SK-N-SH (cell line): Measurements from ENCODE around the gene CDRT15L2. TPM values are rescaled to one million over a fixed set of nuclear protein-coding genes. Genes with fewer than 3 reads are reported as not detected.
"Not testable (repeated sequence)": the region's sequence is repeated elsewhere in the genome, so short reads cannot be mapped to it uniquely, and the experiment has no call there.

Experiments
- CTCF ChIA-PET: fragments of 300-600, 350-600 bp; formaldehyde crosslinking; extraction: SDS; loops from one replicate; lab custom pipeline; 2021; lab: Yijun Ruan, JAX
- POLR2A ChIA-PET: fragments of 350-600 bp; sonication (Branson Sonifier 250); formaldehyde crosslinking; extraction: SDS; loops from one replicate; lab custom pipeline; 2020; ENCODE audit warnings: antibody characterized with exemption, inconsistent platforms; lab: Yijun Ruan, JAX
- DNase-seq: peaks from one replicate; pipeline ENCODE4 v3.0.0; 2012
- H2AFZ ChIP-seq: fragments of 200-600 bp; sonication (generic); 2 replicates; pipeline ENCODE4 v1.8.1; 2016; ENCODE audit warnings: antibody characterized with exemption, mild to moderate bottlenecking, low read depth
- H3F3A ChIP-seq: fragments of 200-600 bp; sonication (generic); replicated peaks from 2 replicates; pipeline ENCODE3; 2016; ENCODE audit warnings: antibody characterized with exemption, mild to moderate bottlenecking; ENCODE audit not compliant: insufficient read depth
- H3K27ac ChIP-seq, 2 experiments: fragments of 200-500 bp in 1 of 2; fragments of 200-600 bp in 1 of 2; sonication (Bioruptor generic) in 1 of 2; sonication (generic), shearing (Covaris generic) in 1 of 2; 2 replicates each; pipeline versions ENCODE4 v1.5.1 to v1.6.1; 2014 to 2016; ENCODE audit warnings: low read depth in 2 of 2, inconsistent platforms in 1 of 2, low read length in 1 of 2, mild to moderate bottlenecking in 1 of 2, mixed read lengths in 1 of 2
- H3K27me3 ChIP-seq: fragments of 200-600 bp; sonication (generic), shearing (Covaris generic); 2 replicates; pipeline ENCODE4 v1.6.1; 2016; ENCODE audit warnings: mixed run types; ENCODE audit not compliant: insufficient read depth
- H3K36me3 ChIP-seq, 2 experiments: fragments of 200-500 bp in 1 of 2; fragments of 200-600 bp in 1 of 2; sonication (Bioruptor generic) in 1 of 2; sonication (generic) in 1 of 2; replicated peaks in 1 of 2; 2 replicates each; pipeline versions ENCODE3 to v1.5.1; 2014 to 2016; ENCODE audit warnings: low read length in 1 of 2, mild to moderate bottlenecking in 1 of 2; ENCODE audit not compliant: insufficient read depth in 2 of 2, control insufficient read depth in 1 of 2
- H3K4me1 ChIP-seq, 2 experiments: fragments of 200-500 bp in 1 of 2; fragments of 200-600 bp in 1 of 2; sonication (Bioruptor generic) in 1 of 2; sonication (generic), shearing (Covaris generic) in 1 of 2; 2 replicates each; pipeline versions ENCODE4 v1.5.1 to v1.6.1; 2014 to 2016; ENCODE audit warnings: low read depth in 1 of 2, low read length in 1 of 2, mixed run types in 1 of 2; ENCODE audit not compliant: insufficient read depth in 2 of 2, control insufficient read depth in 1 of 2
- H3K4me2 ChIP-seq: fragments of 200-600 bp; sonication (generic), shearing (Covaris generic); 2 replicates; pipeline ENCODE4 v1.6.1; 2017; ENCODE audit warnings: mixed run types
- H3K4me3 ChIP-seq, 2 experiments: fragments of 200-500 bp in 1 of 2; fragments of 200-600 bp in 1 of 2; sonication (Bioruptor generic) in 1 of 2; sonication (generic), shearing (Covaris generic) in 1 of 2; 2 replicates each; pipeline versions ENCODE4 v1.5.1 to v1.8.1; 2014 to 2016; ENCODE audit warnings: low read depth in 2 of 2, inconsistent platforms in 1 of 2, low read length in 1 of 2, mild to moderate bottlenecking in 1 of 2, mixed read lengths in 1 of 2, moderate library complexity in 1 of 2
- H3K79me2 ChIP-seq: fragments of 200-600 bp; sonication (generic); 2 replicates; pipeline ENCODE4 v1.8.1; 2017; ENCODE audit warnings: mild to moderate bottlenecking; ENCODE audit not compliant: insufficient read depth
- H3K9ac ChIP-seq: fragments of 200-600 bp; sonication (generic); 2 replicates; pipeline ENCODE4 v1.6.1; 2017; ENCODE audit warnings: mixed run types
- H3K9me2 ChIP-seq: fragments of 200-600 bp; sonication (generic); 2 replicates; pipeline ENCODE4 v1.6.1; 2017; ENCODE audit warnings: mixed run types
- H3K9me3 ChIP-seq: fragments of 200-600 bp; sonication (generic); 2 replicates; pipeline ENCODE4 v1.6.1; 2017; ENCODE audit warnings: mixed run types, mild to moderate bottlenecking, moderate library complexity
- H4K20me1 ChIP-seq: fragments of 200-600 bp; sonication (generic); 2 replicates; pipeline ENCODE4 v1.6.1; 2017; ENCODE audit warnings: mild to moderate bottlenecking, mixed run types; ENCODE audit not compliant: insufficient read depth
- EP300 ChIP-seq, 2 experiments: IDR thresholded peaks; 2 replicates each; pipeline versions ENCODE4 v1.4.0 to v1.6.1; 2012; ENCODE audit warnings: borderline replicate concordance in 1 of 2, low read depth in 1 of 2, low read length in 1 of 2
- RCOR1 ChIP-seq: fragments of 150-350 bp; IDR thresholded peaks from 2 replicates; pipeline ENCODE4 v1.6.1; 2017; ENCODE audit warnings: antibody characterized with exemption, low read length
- WGBS: methylation state at CpG from one replicate; pipeline ENCODE4 v1.1.6; 2017; ENCODE audit warnings: low lambda C conversion rate; 5-methylcytosine and 5-hydroxymethylcytosine counted together
- polyA plus RNA-seq, 3 experiments: library from polyadenylated mRNA; depleted of rRNA; stranded (reverse); fragments of >200 nt; gene quantifications; 2 replicates each; pipeline ENCODE4 v1.2.3, GENCODE V29; 2012

CDRT15L2 gene
- polyA plus RNA-seq, 1 of the 3 experiments (the other 2 are of a cell fraction), result not detected

- H3K9me3 ChIP-seq, H3K79me2 ChIP-seq, H2AFZ ChIP-seq, H3K4me1 ChIP-seq, POLR2A ChIA-PET, H3F3A ChIP-seq, H4K20me1 ChIP-seq, H3K36me3 ChIP-seq, DNase-seq, H3K27me3 ChIP-seq, H3K9me2 ChIP-seq, H3K4me2 ChIP-seq, H3K27ac ChIP-seq, H3K9ac ChIP-seq, H3K4me3 ChIP-seq, CTCF ChIA-PET: not testable (repeated sequence)
- WGBS, result 36% methylated on average over 8 of the region's 14 CpGs
- 0 out of 4 replicates have a peak, but pooled peaks of 1 of the 2 experiments have one; percentile 29 for TF ChIP-seq EP300 (IDR thresholded peaks at IDR 0.05; ENCODE audit: borderline replicate concordance in 1 of 2, low read depth in 1 of 2, low read length in 1 of 2)
- TF ChIP-seq RCOR1, result peak; percentile 39; the same call in 1 of the 2 replicates
Observed at GRCh38 chr17:20583891-20584577, 4.5 kb downstream of the CDRT15L2 start.

- H4K20me1 ChIP-seq, H2AFZ ChIP-seq, H3F3A ChIP-seq, H3K79me2 ChIP-seq, H3K27me3 ChIP-seq, H3K4me3 ChIP-seq, POLR2A ChIA-PET, CTCF ChIA-PET, H3K9ac ChIP-seq, H3K27ac ChIP-seq, H3K9me3 ChIP-seq, H3K36me3 ChIP-seq, H3K9me2 ChIP-seq, H3K4me1 ChIP-seq, H3K4me2 ChIP-seq: not testable (repeated sequence)
- WGBS, result 44% methylated on average over 13 of the region's 69 CpGs
- peak; percentile 75 for DNase-seq
Observed at GRCh38 chr17:20588744-20589453, 9.4 kb downstream of the CDRT15L2 start.

GRCh38 chr17:20589454-20589810, 9.9 kb downstream of the CDRT15L2 start:
- H2AFZ ChIP-seq, H3K4me3 ChIP-seq, H3K4me1 ChIP-seq, POLR2A ChIA-PET, H4K20me1 ChIP-seq, H3K27me3 ChIP-seq, H3K79me2 ChIP-seq, H3K36me3 ChIP-seq, H3F3A ChIP-seq, H3K9me2 ChIP-seq, CTCF ChIA-PET, H3K27ac ChIP-seq, H3K9ac ChIP-seq, H3K4me2 ChIP-seq, DNase-seq, H3K9me3 ChIP-seq: not testable (repeated sequence)
- WGBS, result 91% methylated on average over 9 of the region's 17 CpGs

- H3K9me2 ChIP-seq, H2AFZ ChIP-seq, H3K4me1 ChIP-seq, H3K27me3 ChIP-seq, POLR2A ChIA-PET, H3K9me3 ChIP-seq, CTCF ChIA-PET, H3K27ac ChIP-seq, H3K9ac ChIP-seq, H3K36me3 ChIP-seq, H4K20me1 ChIP-seq, H3K4me2 ChIP-seq, DNase-seq, H3K79me2 ChIP-seq, H3K4me3 ChIP-seq, H3F3A ChIP-seq: not testable (repeated sequence)
- 80% methylated on average over 2 of the region's 4 CpGs for WGBS
Observed at GRCh38 chr17:20591040-20591439, 11.5 kb downstream of the CDRT15L2 start.

- H3K9me2 ChIP-seq, H3K36me3 ChIP-seq, H4K20me1 ChIP-seq, DNase-seq, H3K4me1 ChIP-seq, H3K4me3 ChIP-seq, H3F3A ChIP-seq, H3K9ac ChIP-seq, CTCF ChIA-PET, POLR2A ChIA-PET, H3K79me2 ChIP-seq, H3K4me2 ChIP-seq, H2AFZ ChIP-seq, H3K9me3 ChIP-seq, H3K27me3 ChIP-seq, H3K27ac ChIP-seq: not testable (repeated sequence)
- WGBS, result 45% methylated on average over 1 of the region's 1 CpG
Observed at GRCh38 chr17:20605568-20605967, 26.0 kb downstream of the CDRT15L2 start.

- H3K9me3 ChIP-seq, H4K20me1 ChIP-seq, H3K9ac ChIP-seq, POLR2A ChIA-PET, H3K27me3 ChIP-seq, H3K4me3 ChIP-seq, H3K36me3 ChIP-seq, H3K9me2 ChIP-seq, DNase-seq, H2AFZ ChIP-seq, H3K27ac ChIP-seq, H3K4me1 ChIP-seq, CTCF ChIA-PET, H3K79me2 ChIP-seq, H3F3A ChIP-seq, H3K4me2 ChIP-seq: not testable (repeated sequence)
- 10% methylated on average over 2 of the region's 3 CpGs for WGBS
Observed at GRCh38 chr17:20609490-20609889, 30.0 kb downstream of the CDRT15L2 start.
